Stimulated activated CD4-positive, alpha-beta T cell treated with anti-CD3 and anti-CD28 coated beads, Interleukin-1b, Interleukin-23, amount 100 ng/mL, for 24 hours (primary cell): Measurements from ENCODE around the gene TRUB2.

Experiments
- DNase-seq, 4 experiments: peaks; one replicate each; pipeline ENCODE4 v3.0.0-alpha.2; 2020; ENCODE audit warnings: low read depth in 4 of 4, low spot score in 1 of 4

Gene TRUB2

DNA sequence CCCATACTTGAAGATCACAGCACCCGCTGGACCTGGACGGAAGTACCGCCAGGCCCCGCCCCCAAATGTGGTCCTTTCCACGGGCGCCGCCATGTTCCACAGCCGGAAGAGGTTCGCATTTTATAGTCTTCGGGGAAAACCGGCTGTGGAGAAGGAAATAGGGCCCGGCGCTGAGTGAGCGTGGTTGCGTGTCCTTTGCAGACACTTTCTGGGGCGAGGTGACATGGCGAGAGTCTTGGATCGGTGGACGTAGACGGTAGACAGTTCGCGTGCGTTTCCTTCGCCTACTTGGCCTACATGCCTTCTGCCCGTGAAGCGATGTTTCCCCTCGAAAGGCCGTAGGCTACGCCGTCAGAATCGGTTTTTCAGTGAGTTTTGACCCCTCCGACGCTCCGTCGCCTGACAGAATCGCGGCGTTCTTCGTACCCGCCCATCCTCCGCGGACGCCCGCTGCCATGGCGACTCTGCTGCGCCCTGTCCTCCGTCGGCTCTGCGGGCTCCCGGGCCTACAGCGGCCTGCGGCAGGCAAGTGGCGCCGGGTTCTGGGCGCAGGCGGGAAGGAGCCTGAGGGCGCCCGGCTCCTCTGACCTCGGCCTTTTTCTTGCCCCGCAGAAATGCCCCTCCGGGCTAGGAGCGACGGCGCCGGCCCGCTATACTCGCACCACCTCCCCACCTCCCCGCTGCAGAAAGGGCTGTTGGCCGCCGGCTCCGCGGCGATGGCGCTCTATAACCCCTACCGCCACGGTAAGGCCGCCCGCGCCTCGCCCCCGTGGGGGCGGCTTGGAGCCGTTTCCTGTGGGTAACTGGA lies at the start of gene TRUB2, which contains the start of gene COQ4:
Gene TRUB2 (minus strand): TSS at position 44 of the 808 bp plus-strand sequence. CDS start 39 bp downstream, at position 5.
Gene COQ4 (plus strand): TSS at position 436 of the 808 bp plus-strand sequence. CDS start 20 bp downstream, at position 456.
- peak; percentile 86 to 92 (median 87) for DNase-seq

DNA sequence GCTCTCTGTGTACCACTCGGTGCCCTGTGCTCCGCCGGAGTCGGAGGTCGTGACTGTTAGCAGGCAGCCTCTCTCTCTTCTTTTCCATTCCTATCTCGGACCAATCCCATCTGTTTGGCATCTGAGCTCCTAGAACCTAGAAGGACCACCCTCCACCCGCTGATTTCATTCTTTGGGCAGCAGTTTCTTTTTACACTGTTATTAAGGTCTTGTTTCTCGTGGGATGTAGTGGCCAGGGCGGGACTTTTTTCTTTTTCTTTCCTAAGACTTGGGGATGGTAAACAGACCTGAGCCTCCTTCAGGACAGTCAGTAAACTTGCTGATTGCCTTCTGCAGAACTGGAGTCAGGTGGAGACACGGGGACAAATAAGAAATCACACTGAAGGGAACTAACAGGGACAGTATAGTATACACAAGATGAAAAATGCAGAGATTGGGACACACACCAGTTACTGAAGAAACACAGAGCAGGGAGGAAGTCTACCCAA lies 49.4 kb upstream of the TRUB2 start:
- no peak for DNase-seq

- DNase-seq = peak; percentile 86 to 93 (median 90)
These were observed 48.7 kb upstream of the TRUB2 start, which contains the start of gene URM1 for GRCh38 chr9:128370752-128371629. URM1 (plus strand) TSS chr9:128371374; CDS start chr9:128371381, 7 bp downstream.

DNA sequence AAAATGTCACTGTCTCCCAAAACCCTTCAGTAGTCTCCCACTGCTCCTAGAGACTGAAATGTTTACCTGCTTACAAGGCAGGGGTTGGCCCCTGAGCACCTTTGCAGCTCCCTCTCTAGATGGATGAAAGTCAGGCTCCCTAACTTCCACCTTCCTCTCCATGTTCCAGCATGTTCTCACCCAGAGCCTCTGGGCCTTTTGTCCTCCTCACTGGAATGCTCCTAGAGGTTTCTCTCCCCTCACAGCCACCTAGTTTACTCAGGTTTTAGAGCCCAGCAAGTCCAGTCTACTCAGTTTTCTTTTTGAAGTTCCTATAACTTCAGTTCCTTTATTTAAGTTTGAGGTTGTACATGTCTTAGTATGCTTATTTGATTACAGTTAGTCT lies 48.1 kb upstream of the TRUB2 start:
- DNase-seq = no peak

GRCh38 chr9:128369024-128369706 lies 46.9 kb upstream of the TRUB2 start:
- DNase-seq = no peak

DNA sequence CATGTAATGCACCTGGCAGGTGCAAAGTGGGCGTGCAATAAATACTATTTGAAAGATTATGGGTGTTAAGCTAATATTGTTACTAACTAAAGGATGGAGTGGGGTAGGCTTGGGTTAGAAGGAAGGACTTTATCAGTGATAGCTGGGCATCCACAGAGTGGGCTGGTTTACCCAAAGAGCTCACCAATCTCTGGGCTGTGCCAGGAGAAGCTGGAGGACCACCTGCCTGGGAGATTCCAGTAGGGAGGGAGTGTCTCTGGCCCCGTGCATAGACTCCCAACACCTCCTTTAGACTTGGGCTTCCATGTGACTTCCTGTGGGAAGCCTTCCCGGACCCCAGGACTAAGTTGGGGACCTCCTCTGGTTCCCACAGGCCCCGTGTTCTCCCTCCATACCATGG lies 43.3 kb upstream of the TRUB2 start:
- DNase-seq = no peak

DNA sequence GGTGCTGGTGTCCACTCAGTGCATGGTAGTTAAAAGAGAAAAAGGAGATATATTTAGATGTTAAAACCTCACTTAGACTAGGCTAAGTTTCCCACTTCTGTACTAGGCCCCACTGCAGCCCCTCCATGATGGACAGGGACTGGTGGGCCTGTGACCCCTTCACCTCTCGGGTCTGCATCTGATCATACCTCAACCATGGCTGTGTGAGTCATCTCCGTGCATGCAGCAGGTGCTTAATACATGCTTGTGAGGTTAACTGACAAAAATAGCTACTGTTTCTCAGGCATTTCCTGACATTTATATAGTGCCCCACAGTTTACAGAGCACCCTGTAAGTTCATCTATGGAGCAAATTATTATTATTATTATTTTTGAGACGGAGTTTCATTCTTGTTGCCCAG lies 40.5 kb upstream of the TRUB2 start:
- DNase-seq = no peak

GRCh38 chr9:128361986-128362646 lies 39.9 kb upstream of the TRUB2 start:
- peak; percentile 35 to 62 (median 42) for DNase-seq

DNA sequence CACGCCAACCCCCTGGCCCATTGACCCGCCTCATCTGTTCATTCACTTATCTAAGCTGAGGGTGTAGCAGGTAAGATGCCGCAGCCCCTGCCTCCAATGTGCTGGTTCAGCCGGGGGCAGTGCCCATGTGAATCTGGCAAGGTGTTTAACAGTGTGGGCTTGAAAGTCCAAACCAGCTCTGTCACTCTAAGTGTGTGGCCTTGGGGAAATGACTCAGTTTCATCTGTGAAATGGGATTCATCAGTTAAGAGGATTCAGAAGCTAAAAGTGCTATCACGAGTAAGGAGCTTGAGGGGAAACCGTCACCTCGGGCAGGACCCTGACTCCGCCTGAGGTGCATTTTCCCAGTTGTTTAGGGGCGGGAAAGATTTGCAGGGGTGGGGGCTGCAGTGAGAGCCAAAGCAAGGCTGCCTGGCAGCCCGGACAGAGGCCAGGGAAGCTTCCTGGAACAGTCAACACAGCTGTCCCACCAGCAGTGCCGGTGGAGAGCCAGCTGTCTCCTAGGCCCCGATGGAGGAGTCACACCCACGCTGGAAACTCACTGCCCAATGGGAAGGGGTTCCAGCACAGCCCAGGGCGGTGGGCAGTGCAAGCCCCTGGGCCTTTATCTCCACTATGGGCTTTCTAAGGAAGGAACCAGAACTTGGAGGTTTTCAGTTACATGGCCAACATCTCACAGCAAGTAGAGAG lies 39.2 kb upstream of the TRUB2 start:
- no peak for DNase-seq

GRCh38 chr9:128360826-128361225 lies 38.6 kb upstream of the TRUB2 start:
- no peak for DNase-seq

DNA sequence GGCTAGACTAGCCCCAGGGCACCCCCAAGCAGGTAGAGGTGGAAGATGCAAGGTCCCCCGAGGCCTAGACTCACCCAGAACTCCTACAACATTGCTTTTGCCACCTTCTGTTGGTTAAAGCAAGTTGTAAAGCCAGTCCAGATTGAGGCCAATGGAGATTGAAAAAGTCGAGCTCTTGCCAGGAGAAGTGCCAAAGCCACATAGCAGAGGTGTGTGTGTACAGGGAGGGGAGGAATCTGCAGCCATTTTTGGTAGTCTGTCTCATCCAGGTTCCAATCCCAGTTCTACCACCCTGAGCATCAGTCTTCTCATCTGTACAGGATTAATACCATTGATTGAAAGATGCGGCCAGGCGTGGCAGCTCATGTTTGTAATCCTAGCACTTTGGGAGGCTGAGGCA lies 36.6 kb upstream of the TRUB2 start:
- no peak for DNase-seq

DNA sequence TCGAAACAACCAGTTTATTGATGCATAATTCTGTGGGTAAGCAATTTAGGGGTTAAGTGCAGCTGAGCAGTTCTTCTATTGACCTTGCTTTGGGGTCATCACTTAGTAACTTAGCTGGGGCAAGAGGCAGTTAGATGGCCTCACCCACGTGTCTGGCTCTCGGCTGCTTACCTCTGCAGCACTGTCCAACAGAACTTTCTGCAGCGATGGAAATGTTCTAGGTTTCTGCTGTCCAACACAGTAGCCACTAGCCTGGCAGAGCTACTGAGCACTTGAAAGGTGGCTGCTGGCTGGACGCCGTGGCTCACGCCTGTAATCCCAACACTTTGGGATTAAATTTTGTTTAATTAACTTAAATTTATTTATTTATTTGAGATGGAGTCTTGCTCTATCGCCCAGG lies 35.8 kb upstream of the TRUB2 start:
- DNase-seq = no peak

GRCh38 chr9:128355451-128355850 lies 33.2 kb upstream of the TRUB2 start:
- no peak for DNase-seq

- DNase-seq = no peak
These were observed 27.5 kb upstream of the TRUB2 start for GRCh38 chr9:128349772-128350171.

DNA sequence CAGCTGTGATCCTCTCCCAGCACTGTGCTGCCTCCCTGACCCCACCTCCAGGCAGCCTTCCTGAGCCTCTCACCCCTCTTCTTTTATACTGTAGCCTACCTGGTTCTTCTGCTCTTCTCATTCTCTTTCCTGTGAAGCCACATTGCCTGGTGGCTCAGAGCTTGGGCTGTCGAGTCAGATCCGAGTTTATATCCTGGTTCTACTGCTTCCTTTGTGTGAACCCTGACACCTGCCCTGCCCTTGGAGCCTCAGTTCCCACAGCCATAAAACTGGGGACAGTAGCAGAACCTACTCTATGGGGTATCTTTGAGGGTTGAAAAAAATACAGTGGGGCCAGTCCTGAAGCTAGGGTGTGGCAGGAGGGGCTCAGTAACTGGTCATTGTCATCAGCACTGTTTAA lies 26.9 kb upstream of the TRUB2 start:
- DNase-seq = no peak

- no peak for DNase-seq
These were observed 22.8 kb upstream of the TRUB2 start for GRCh38 chr9:128344931-128345605.

DNA sequence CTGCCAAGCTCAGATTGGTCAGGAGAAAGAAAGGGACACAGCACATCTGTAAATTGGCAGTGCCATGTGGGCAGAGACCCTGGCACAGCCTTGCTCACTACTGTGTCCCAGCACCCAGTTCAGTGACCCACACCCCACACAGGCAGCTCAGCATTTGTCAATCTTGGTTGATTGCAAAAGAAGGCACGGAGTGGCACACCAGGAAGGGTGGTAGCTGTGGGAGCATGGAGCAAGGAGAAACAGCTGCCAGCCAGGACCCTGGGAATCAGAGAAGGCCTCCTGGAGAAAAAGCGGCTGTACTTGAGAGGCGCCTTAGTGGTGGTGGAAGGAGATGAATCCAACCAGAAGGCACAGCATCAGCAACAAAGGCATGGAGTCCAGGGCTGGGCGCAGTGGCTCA lies 21.6 kb upstream of the TRUB2 start:
- DNase-seq = no peak

GRCh38 chr9:128342971-128343680 lies 20.9 kb upstream of the TRUB2 start:
- no peak for DNase-seq

GRCh38 chr9:128341435-128341849 lies 19.2 kb upstream of the TRUB2 start:
- DNase-seq = peak in 3 of 4 experiments; percentile 21 to 59 (median 49)
